ENCODE results near the gene NUP210L. TPM values are rescaled to one million over a fixed set of nuclear protein-coding genes. Genes with fewer than 3 reads are reported as not detected.

NUP210L gene
- total and polyA plus RNA-seq, 3 experiments from 2014 or later = 0.06 to 0.09 TPM; not detected in 1

- peak overlapping the region; percentile 6 to 82 (median 62) for H3K27ac Mint-ChIP-seq
- CTCF ChIA-PET = no interaction called here
Observed at GRCh38 chr1:154167461-154167860, 12.6 kb upstream of the NUP210L start.

GRCh38 chr1:154166207-154166606 lies 11.3 kb upstream of the NUP210L start:
- Histone ChIP-seq H3K27me3 (ENCODE audit: insufficient read depth, low read length, poor library complexity, severe bottlenecking) (no peaks in the 10 kb centered on the region), H3K27ac (ENCODE audit: low read depth, low read length) (no peak overlapping the region), H3K36me3 (ENCODE audit: insufficient read depth, low read length) (peaks cover 79% of the 10 kb centered on the region), H3K9me3 (ENCODE audit: low read length) (no peaks in the 10 kb centered on the region), H3K4me1 (ENCODE audit: insufficient read depth, low read length) (no peaks in the 10 kb centered on the region), H3K4me3 (ENCODE audit: low read length) (no peak overlapping the region)
- Mint-ChIP-seq H3K36me3 (peaks cover 13 to 91% (median 34%) of the 10 kb centered on the region in 3 donors), H3K4me3 (no peak overlapping the region), H3K9me3 (no peaks in the 10 kb centered on the region), H3K4me1 (peaks cover 13 to 44% (median 30%) of the 10 kb centered on the region in 3 donors), H3K27me3 (peaks cover 0 to 2% of the 10 kb centered on the region in 2 donors), H3K27ac (peak overlapping the region in 4 of 8 donors; percentile 0 to 94 (median 49))
- POLR2A ChIA-PET = interaction anchor here (0.6 to 1.1 kb wide), 3 partner anchors 15 to 65 kb away, joined by 3 read pairs; no protein-coding TSS in a partner anchor
- DNase-seq = no peak
- CTCF ChIA-PET = no interaction called here

More at GRCh38 chr1:154167461-154167860, 12.6 kb upstream of the NUP210L start:
- H3K9me3 ChIP-seq (ENCODE audit: low read length) = no peaks in the 10 kb centered on the region
- no peaks in the 10 kb centered on the region for H3K27me3 ChIP-seq (ENCODE audit: insufficient read depth, low read length, poor library complexity, severe bottlenecking)
- no peak overlapping the region for H3K27ac ChIP-seq (ENCODE audit: low read depth, low read length)
- DNase-seq = no peak
- POLR2A ChIA-PET = interaction anchor here (1.1 kb wide), 1 partner anchor 13 kb away, joined by 3 read pairs; no protein-coding TSS in a partner anchor
- peaks cover 82% of the 10 kb centered on the region for H3K36me3 ChIP-seq (ENCODE audit: insufficient read depth, low read length)
- no peaks in the 10 kb centered on the region for H3K9me3 Mint-ChIP-seq
- no peak overlapping the region for H3K4me3 Mint-ChIP-seq
- peaks cover 21 to 54% (median 41%) of the 10 kb centered on the region in 3 donors for H3K4me1 Mint-ChIP-seq
- peaks cover 0 to 2% of the 10 kb centered on the region in 2 donors for H3K27me3 Mint-ChIP-seq
- H3K36me3 Mint-ChIP-seq = peaks cover 23 to 93% (median 43%) of the 10 kb centered on the region in 3 donors
- H3K4me3 ChIP-seq (ENCODE audit: low read length) = no peak overlapping the region
- H3K4me1 ChIP-seq (ENCODE audit: insufficient read depth, low read length) = no peaks in the 10 kb centered on the region

DNA sequence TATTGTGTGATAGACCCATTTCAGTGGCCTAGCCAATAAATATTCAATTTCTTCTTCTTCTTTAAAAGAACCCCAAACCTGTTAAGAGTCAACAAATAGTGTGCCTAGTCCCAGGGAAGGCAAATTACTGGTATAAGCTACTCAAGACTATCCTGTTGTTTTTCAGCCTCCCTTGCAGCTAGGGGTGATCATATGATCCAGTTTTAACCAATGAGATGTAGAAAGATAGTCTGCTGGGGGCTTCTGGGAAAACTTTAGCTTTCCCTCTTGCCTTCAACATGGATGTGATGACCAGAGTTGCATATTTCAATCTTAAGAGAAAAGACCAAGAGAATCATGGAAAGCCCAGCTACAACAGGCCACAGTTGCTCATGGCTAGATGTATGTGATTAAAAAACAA lies 4.7 kb upstream of the NUP210L start:
- Histone ChIP-seq H3K9me3 (ENCODE audit: low read length) (no peaks in the 10 kb centered on the region), H3K27ac (ENCODE audit: low read depth, low read length) (peak overlapping the region; percentile 56), H3K4me3 (ENCODE audit: low read length) (no peak overlapping the region), H3K36me3 (ENCODE audit: insufficient read depth, low read length) (peaks cover 55% of the 10 kb centered on the region), H3K4me1 (ENCODE audit: insufficient read depth, low read length) (peaks cover 61% of the 10 kb centered on the region), H3K27me3 (ENCODE audit: insufficient read depth, low read length, poor library complexity, severe bottlenecking) (no peaks in the 10 kb centered on the region)
- Mint-ChIP-seq H3K27me3 (peaks cover 0 to 2% of the 10 kb centered on the region in 2 donors), H3K9me3 (peaks cover 0 to 3% (median 0%) of the 10 kb centered on the region in 5 donors), H3K4me3 (no peak overlapping the region), H3K36me3 (peaks cover 33 to 84% (median 33%) of the 10 kb centered on the region in 3 donors), H3K4me1 (peaks cover 45 to 73% (median 69%) of the 10 kb centered on the region in 3 donors), H3K27ac (peak overlapping the region; percentile 82 to 98 (median 94))
- DNase-seq = no peak
- POLR2A ChIA-PET = interaction anchor here (0.6 kb wide), 1 partner anchor 22 kb away, joined by 3 read pairs; no protein-coding TSS in a partner anchor
- CTCF ChIA-PET = interaction anchor here (1.4 to 1.9 kb wide), 4 partner anchors 9 to 21 kb away, joined by 3 to 7 read pairs (median 4); no protein-coding TSS in a partner anchor

DNA sequence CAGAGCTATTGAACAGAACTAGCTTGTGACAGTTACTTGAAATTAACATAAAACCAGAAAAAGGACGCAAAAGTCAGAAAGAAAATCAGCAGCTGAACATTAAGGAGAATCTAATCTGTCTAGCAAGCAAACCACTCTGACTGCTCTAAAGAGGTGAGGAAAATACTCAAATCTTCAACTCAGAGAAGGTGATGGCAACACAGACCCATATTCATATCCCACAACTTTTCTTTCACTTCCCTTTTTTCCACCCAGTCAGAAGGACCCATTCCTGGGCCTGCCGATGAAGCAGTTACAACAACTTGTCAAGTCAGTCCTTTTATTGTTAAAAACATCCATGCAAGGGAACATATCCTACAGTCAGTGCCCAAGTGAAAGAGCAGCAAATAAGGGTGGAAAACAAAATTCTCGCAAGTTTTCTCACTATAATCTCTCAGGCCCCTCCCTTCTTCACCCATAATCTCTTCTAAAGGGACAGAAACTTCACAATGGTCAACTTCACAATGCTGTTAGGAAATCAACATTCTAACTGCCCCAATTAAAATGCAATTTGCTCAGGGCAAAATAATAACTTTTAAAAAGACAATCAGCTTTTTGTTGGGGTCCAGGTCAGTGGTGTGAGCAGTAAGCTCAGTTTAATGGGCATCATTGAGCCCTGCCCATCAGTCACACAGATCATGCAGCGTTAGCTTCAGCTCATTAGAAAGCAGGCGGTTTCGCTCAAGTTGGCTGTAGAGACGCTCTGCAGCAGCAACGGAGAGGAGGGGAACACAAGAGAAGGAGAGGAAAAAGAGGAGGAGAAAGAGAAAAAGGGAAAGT lies 3.6 kb upstream of the NUP210L start:
- no peaks in the 10 kb centered on the region for H3K9me3 ChIP-seq (ENCODE audit: low read length)
- H3K4me3 Mint-ChIP-seq = peak overlapping the region in 6 of 7 donors; percentile 65 to 86 (median 74)
- ChIA-PET POLR2A (interaction anchor here (0.5 to 1.7 kb wide), 8 partner anchors 20 to 235 kb away, joined by 3 to 10 read pairs (median 6); partner anchors contain the start of genes RPS27 and UBAP2L), CTCF (interaction anchor here (1.3 to 1.9 kb wide), 5 partner anchors 10 to 177 kb away, joined by 3 to 6 read pairs (median 4); no protein-coding TSS in a partner anchor)
- H3K27ac Mint-ChIP-seq = peak overlapping the region; percentile 82 to 98 (median 94)
- DNase-seq = no peak
- H3K4me1 ChIP-seq (ENCODE audit: insufficient read depth, low read length) = peaks cover 71% of the 10 kb centered on the region
- H3K9me3 Mint-ChIP-seq = peaks cover 0 to 3% (median 0%) of the 10 kb centered on the region in 5 donors
- H3K36me3 Mint-ChIP-seq = peaks cover 24 to 84% (median 30%) of the 10 kb centered on the region in 3 donors
- H3K36me3 ChIP-seq (ENCODE audit: insufficient read depth, low read length) = peaks cover 51% of the 10 kb centered on the region
- no peaks in the 10 kb centered on the region for H3K27me3 ChIP-seq (ENCODE audit: insufficient read depth, low read length, poor library complexity, severe bottlenecking)
- peak overlapping the region; percentile 56 for H3K27ac ChIP-seq (ENCODE audit: low read depth, low read length)
- H3K4me1 Mint-ChIP-seq = peaks cover 46 to 74% (median 70%) of the 10 kb centered on the region in 3 donors
- peaks cover 0 to 2% of the 10 kb centered on the region in 2 donors for H3K27me3 Mint-ChIP-seq
- peak overlapping the region; percentile 4 for H3K4me3 ChIP-seq (ENCODE audit: low read length)

DNA sequence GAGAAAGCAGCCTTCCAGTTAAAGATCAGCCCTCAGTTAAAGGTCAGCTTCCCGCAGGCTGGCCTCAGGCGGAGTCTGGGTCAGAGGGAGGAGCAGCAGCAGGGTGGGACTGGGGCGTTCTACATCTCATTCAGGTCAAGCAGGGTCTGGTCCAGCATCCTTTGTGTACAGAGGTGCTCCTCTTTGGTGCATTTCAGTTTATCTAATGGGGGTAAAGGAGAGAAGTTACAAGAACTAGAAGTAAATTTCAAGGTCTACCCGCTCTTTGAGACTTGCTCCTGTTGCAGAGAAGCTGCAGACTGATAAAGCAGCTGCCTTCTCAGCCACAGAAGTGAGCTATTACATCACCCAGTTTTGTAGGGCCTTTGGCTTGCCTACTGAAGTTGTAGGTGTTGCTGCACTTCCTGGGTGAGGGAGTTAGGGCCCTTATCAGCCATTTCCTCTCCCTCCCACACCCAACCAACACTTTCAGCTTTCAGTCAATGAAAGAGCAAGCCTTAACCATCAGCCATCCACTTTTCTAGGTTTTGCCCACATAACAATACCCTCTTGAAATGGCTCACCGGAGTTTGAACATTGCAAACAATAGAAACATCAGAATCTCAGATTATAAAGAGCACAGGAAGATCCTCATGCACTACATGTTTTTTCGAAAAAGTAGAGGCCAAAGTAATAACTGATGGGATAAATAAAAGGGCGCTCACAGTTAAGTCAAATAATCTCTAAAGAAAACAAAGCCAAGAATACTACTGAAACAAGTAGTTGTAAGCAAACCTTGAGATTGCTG lies 2.8 kb upstream of the NUP210L start:
- Mint-ChIP-seq H3K9me3 (peaks cover 0 to 3% (median 0%) of the 10 kb centered on the region in 5 donors), H3K27me3 (peaks cover 0 to under 1% of the 10 kb centered on the region in 2 donors), H3K4me3 (peak overlapping the region; percentile 16 to 86 (median 67)), H3K27ac (peak overlapping the region; percentile 82 to 98 (median 94)), H3K36me3 (peaks cover 21 to 76% (median 24%) of the 10 kb centered on the region in 3 donors), H3K4me1 (peaks cover 44 to 71% (median 62%) of the 10 kb centered on the region in 3 donors)
- H3K9me3 ChIP-seq (ENCODE audit: low read length) = no peaks in the 10 kb centered on the region
- peak overlapping the region; percentile 4 for H3K4me3 ChIP-seq (ENCODE audit: low read length)
- ChIA-PET POLR2A (interaction anchor here (0.5 to 1.7 kb wide), 8 partner anchors 21 to 234 kb away, joined by 3 to 10 read pairs (median 6); partner anchors contain the start of genes RPS27 and UBAP2L), CTCF (interaction anchor here (1.3 to 1.9 kb wide), 3 partner anchors 17 to 178 kb away, joined by 3 to 6 read pairs (median 5); no protein-coding TSS in a partner anchor)
- H3K4me1 ChIP-seq (ENCODE audit: insufficient read depth, low read length) = peaks cover 73% of the 10 kb centered on the region
- peaks cover 46% of the 10 kb centered on the region for H3K36me3 ChIP-seq (ENCODE audit: insufficient read depth, low read length)
- H3K27ac ChIP-seq (ENCODE audit: low read depth, low read length) = peak overlapping the region; percentile 56
- no peaks in the 10 kb centered on the region for H3K27me3 ChIP-seq (ENCODE audit: insufficient read depth, low read length, poor library complexity, severe bottlenecking)
- peak; percentile 49 to 85 (median 81) for DNase-seq

GRCh38 chr1:154155251-154155650 lies 378 bp upstream of the NUP210L start:
- H3K27ac Mint-ChIP-seq = peak overlapping the region in 7 of 8 donors; percentile 42 to 93 (median 66)
- peaks cover 0 to 3% (median 0%) of the 10 kb centered on the region in 5 donors for H3K9me3 Mint-ChIP-seq
- Histone ChIP-seq H3K9me3 (ENCODE audit: low read length) (no peaks in the 10 kb centered on the region), H3K4me1 (ENCODE audit: insufficient read depth, low read length) (peaks cover 67% of the 10 kb centered on the region), H3K27ac (ENCODE audit: low read depth, low read length) (peak overlapping the region; percentile 38), H3K36me3 (ENCODE audit: insufficient read depth, low read length) (peaks cover 24% of the 10 kb centered on the region), H3K27me3 (ENCODE audit: insufficient read depth, low read length, poor library complexity, severe bottlenecking) (no peaks in the 10 kb centered on the region), H3K4me3 (ENCODE audit: low read length) (no peak overlapping the region)
- peaks cover 18 to 53% (median 18%) of the 10 kb centered on the region in 3 donors for H3K36me3 Mint-ChIP-seq
- CTCF ChIA-PET = interaction anchor here (1.5 kb wide), 2 partner anchors 21 to 148 kb away, joined by 3 read pairs; no protein-coding TSS in a partner anchor
- POLR2A ChIA-PET = no interaction called here
- no peaks in the 10 kb centered on the region for H3K27me3 Mint-ChIP-seq
- no peak overlapping the region for H3K4me3 Mint-ChIP-seq
- no peak for DNase-seq
- H3K4me1 Mint-ChIP-seq = peaks cover 44 to 57% (median 54%) of the 10 kb centered on the region in 3 donors

- H3K27ac ChIP-seq (ENCODE audit: low read depth, low read length) = no peak overlapping the region
- peaks cover 14% of the 10 kb centered on the region for H3K36me3 ChIP-seq (ENCODE audit: insufficient read depth, low read length)
- Mint-ChIP-seq H3K9me3 (peaks cover 0 to 2% (median 0%) of the 10 kb centered on the region in 5 donors), H3K4me1 (peaks cover 35 to 45% (median 43%) of the 10 kb centered on the region in 3 donors), H3K4me3 (no peak overlapping the region), H3K27ac (peak overlapping the region; percentile 43 to 92 (median 84)), H3K36me3 (peaks cover 10 to 42% (median 11%) of the 10 kb centered on the region in 3 donors), H3K27me3 (no peaks in the 10 kb centered on the region)
- no peak overlapping the region for H3K4me3 ChIP-seq (ENCODE audit: low read length)
- no peaks in the 10 kb centered on the region for H3K9me3 ChIP-seq (ENCODE audit: low read length)
- ChIA-PET POLR2A (no interaction called here), CTCF (no interaction called here)
- no peak for DNase-seq
- no peaks in the 10 kb centered on the region for H3K27me3 ChIP-seq (ENCODE audit: insufficient read depth, low read length, poor library complexity, severe bottlenecking)
- peaks cover 55% of the 10 kb centered on the region for H3K4me1 ChIP-seq (ENCODE audit: insufficient read depth, low read length)
Observed at GRCh38 chr1:154154053-154154452, 820 bp downstream of the NUP210L start.
